HepG2 (cell line): ENCODE measurements around the gene POLD3.

Experiments
- ELF4 ChIP-seq: sonication (generic); formaldehyde crosslinking; IDR thresholded peaks from 2 replicates; pipeline ENCODE4 v1.5.0; 2020; ENCODE audit warnings: missing genetic modification reagents, mild to moderate bottlenecking, moderate library complexity, borderline replicate concordance
- HNRNPLL ChIP-seq: fragments of 200-400 bp; formaldehyde crosslinking; IDR thresholded peaks from 2 replicates; pipeline ENCODE4 v1.6.1; 2017; ENCODE audit warnings: mild to moderate bottlenecking, low read depth, low read length; ENCODE audit not compliant: poor library complexity, severe bottlenecking
- POLR2AphosphoS5 ChIP-seq: IDR thresholded peaks from 2 replicates; pipeline ENCODE4 v1.6.1; 2012; ENCODE audit warnings: low read depth, low read length
- ZNF253 ChIP-seq: sonication (generic); formaldehyde crosslinking; IDR thresholded peaks from 2 replicates; pipeline ENCODE4 v1.8.0; 2022; ENCODE audit warnings: mild to moderate bottlenecking, missing genetic modification reagents, borderline replicate concordance
- ZNF788 ChIP-seq: sonication (generic); formaldehyde crosslinking; IDR thresholded peaks from 2 replicates; pipeline ENCODE4 v1.5.0; 2020; ENCODE audit warnings: mild to moderate bottlenecking, missing genetic modification reagents, borderline replicate concordance
- TF ChIP-seq, protein P1 (sequence below): sonication (generic); formaldehyde crosslinking; IDR thresholded peaks from 2 replicates; pipeline ENCODE4 v1.5.0; 2020; ENCODE audit warnings: mild to moderate bottlenecking, missing genetic modification reagents, moderate library complexity
- TF ChIP-seq, protein P2 (sequence below): sonication (generic); formaldehyde crosslinking; IDR thresholded peaks from 2 replicates; pipeline ENCODE4 v1.4.0; 2020; ENCODE audit warnings: missing genetic modification reagents

- TF ChIP-seq, protein P1, sequence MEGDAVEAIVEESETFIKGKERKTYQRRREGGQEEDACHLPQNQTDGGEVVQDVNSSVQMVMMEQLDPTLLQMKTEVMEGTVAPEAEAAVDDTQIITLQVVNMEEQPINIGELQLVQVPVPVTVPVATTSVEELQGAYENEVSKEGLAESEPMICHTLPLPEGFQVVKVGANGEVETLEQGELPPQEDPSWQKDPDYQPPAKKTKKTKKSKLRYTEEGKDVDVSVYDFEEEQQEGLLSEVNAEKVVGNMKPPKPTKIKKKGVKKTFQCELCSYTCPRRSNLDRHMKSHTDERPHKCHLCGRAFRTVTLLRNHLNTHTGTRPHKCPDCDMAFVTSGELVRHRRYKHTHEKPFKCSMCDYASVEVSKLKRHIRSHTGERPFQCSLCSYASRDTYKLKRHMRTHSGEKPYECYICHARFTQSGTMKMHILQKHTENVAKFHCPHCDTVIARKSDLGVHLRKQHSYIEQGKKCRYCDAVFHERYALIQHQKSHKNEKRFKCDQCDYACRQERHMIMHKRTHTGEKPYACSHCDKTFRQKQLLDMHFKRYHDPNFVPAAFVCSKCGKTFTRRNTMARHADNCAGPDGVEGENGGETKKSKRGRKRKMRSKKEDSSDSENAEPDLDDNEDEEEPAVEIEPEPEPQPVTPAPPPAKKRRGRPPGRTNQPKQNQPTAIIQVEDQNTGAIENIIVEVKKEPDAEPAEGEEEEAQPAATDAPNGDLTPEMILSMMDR (CRISPR knock-in tag), result no peak
- TF ChIP-seq HNRNPLL, result no peak
- TF ChIP-seq ZNF788 (CRISPR knock-in tag), result no peak
- TF ChIP-seq, protein P2, sequence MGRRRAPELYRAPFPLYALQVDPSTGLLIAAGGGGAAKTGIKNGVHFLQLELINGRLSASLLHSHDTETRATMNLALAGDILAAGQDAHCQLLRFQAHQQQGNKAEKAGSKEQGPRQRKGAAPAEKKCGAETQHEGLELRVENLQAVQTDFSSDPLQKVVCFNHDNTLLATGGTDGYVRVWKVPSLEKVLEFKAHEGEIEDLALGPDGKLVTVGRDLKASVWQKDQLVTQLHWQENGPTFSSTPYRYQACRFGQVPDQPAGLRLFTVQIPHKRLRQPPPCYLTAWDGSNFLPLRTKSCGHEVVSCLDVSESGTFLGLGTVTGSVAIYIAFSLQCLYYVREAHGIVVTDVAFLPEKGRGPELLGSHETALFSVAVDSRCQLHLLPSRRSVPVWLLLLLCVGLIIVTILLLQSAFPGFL (CRISPR knock-in tag), result no peak
- TF ChIP-seq ELF4 (CRISPR knock-in tag), result no peak
- no peak for TF ChIP-seq POLR2AphosphoS5
- TF ChIP-seq ZNF253 (CRISPR knock-in tag), result no peak
Measured at GRCh38 chr11:74639533-74639932, 47.2 kb downstream of the POLD3 start.
